Measurements from ENCODE around the gene PCDHB13.
"Not testable (repeated sequence)": the region's sequence is repeated elsewhere in the genome, so short reads cannot be mapped to it uniquely, and the experiment has no call there.

PCDHB13 gene

DNA sequence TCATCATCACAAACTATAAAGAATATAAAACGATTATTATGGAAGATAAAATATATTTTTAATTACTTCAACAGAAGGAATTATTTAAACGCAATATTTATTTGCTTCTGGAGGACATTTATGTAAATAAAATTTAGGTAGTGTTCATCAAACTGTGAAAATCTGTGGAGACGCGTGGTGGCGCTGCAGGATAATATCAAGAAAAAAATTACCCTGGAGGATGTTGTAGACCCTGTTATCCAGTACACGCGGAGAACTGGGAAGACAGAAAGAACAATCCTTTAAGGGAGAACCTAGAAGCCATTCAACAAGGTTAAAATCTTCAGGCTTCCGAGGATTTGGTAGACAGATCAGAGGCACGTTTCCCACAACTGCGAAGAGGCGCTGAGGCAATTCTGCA, 5.2 kb upstream of the PCDHB13 start, which contains the start of gene PCDHB12:
PCDHB12 (plus strand) TSS at position 242 of the 400 bp plus-strand sequence. CDS start 189 bp downstream, outside the sequence.
- DNase-seq = no peak

DNA sequence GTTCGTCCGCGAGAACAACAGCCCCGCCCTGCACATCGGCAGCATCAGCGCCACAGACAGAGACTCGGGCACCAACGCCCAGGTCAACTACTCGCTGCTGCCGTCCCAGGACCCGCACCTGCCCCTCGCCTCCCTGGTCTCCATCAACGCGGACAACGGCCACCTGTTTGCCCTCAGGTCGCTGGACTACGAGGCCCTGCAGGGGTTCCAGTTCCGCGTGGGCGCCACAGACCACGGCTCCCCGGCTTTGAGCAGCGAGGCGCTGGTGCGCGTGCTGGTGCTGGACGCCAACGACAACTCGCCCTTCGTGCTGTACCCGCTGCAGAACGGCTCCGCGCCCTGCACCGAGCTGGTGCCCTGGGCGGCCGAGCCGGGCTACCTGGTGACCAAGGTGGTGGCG, 3.4 kb upstream of the PCDHB13 start:
- not testable (repeated sequence) for DNase-seq

DNA sequence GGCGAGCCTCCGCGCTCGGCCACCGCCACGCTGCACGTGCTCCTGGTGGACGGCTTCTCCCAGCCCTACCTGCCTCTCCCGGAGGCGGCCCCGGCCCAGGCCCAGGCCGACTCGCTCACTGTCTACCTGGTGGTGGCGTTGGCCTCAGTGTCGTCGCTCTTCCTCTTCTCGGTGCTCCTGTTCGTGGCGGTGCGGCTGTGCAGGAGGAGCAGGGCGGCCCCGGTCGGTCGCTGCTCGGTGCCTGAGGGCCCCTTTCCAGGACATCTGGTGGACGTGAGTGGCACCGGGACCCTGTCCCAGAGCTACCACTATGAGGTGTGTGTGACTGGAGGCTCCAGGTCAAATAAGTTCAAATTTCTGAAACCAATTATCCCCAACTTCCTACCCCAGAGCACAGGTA, 2.9 kb upstream of the PCDHB13 start:
- not testable (repeated sequence) for DNase-seq

DNA sequence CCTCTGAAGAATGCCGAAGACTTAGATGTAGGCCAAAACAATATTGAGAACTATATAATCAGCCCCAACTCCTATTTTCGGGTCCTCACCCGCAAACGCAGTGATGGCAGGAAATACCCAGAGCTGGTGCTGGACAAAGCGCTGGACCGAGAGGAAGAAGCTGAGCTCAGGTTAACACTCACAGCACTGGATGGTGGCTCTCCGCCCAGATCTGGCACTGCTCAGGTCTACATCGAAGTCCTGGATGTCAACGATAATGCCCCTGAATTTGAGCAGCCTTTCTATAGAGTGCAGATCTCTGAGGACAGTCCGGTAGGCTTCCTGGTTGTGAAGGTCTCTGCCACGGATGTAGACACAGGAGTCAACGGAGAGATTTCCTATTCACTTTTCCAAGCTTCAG, 864 bp downstream of the PCDHB13 start:
- not testable (repeated sequence) for DNase-seq

DNA sequence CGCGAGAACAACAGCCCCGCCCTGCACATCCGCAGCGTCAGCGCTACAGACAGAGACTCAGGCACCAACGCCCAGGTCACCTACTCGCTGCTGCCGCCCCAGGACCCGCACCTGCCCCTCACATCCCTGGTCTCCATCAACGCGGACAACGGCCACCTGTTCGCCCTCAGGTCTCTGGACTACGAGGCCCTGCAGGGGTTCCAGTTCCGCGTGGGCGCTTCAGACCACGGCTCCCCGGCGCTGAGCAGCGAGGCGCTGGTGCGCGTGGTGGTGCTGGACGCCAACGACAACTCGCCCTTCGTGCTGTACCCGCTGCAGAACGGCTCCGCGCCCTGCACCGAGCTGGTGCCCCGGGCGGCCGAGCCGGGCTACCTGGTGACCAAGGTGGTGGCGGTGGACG, 1.8 kb downstream of the PCDHB13 start:
- not testable (repeated sequence) for DNase-seq

DNA sequence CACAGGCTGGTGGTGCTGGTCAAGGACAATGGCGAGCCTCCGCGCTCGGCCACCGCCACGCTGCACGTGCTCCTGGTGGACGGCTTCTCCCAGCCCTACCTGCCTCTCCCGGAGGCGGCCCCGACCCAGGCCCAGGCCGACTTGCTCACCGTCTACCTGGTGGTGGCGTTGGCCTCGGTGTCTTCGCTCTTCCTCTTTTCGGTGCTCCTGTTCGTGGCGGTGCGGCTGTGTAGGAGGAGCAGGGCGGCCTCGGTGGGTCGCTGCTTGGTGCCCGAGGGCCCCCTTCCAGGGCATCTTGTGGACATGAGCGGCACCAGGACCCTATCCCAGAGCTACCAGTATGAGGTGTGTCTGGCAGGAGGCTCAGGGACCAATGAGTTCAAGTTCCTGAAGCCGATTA, 2.3 kb downstream of the PCDHB13 start:
- not testable (repeated sequence) for DNase-seq

DNA sequence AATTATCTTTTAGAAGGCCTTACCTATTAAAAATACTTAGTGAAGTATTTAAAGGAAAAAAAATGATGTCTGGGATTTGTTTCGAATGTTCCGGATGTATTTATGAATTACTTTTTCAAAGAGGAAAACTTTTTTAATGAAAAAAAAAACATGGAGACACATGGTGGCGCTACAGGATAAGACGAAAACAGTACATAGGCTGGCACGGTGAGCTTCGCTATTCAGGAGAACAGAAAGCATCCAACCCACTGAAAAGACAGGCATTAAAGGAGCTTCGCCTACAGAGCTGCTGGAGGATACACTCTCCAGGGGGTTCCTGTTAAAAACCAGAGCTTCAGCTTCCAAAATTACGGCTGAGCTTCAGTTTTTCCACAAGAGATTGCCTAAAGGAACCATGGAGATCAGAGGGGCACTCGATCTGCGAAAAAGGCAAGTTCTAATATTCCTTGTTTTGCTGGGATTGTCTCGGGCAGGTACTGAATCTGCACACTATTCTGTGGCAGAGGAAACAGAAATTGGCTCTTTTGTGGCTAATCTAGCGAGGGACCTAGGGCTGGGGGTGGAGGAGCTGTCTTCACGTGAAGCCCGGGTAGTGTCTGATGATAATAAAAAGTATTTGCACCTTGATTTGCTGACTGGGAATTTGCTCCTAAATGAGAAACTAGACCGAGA, 9.5 kb downstream of the PCDHB13 start, which contains the start of gene PCDHB14:
PCDHB14 (plus strand) TSS at position 232 of the 672 bp plus-strand sequence; CDS start at position 395, 163 bp downstream.
- DNase-seq = no peak

DNA sequence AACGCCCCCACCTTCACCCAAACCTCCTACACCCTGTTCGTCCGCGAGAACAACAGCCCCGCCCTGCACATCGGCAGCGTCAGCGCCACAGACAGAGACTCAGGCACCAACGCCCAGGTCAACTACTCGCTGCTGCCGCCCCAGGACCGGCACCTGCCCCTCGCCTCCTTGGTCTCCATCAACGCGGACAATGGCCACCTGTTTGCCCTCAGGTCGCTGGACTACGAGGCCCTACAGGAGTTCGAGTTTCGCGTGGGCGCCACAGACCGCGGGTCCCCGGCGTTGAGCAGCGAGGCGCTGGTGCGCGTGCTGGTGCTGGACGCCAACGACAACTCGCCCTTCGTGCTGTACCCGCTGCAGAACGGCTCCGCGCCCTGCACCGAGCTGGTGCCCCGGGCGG, 11.1 kb downstream of the PCDHB13 start:
- not testable (repeated sequence) for DNase-seq

DNA sequence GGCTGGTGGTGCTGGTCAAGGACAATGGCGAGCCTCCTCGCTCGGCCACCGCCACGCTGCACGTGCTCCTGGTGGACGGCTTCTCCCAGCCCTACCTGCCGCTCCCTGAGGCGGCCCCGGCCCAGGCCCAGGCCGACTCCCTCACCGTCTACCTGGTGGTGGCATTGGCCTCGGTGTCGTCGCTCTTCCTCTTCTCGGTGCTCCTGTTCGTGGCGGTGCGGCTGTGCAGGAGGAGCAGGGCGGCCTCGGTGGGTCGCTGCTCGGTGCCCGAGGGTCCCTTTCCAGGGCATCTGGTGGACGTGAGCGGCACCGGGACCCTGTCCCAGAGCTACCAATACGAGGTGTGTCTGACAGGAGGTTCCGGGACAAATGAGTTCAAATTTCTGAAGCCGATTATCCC, 11.7 kb downstream of the PCDHB13 start:
- DNase-seq = not testable (repeated sequence)

DNA sequence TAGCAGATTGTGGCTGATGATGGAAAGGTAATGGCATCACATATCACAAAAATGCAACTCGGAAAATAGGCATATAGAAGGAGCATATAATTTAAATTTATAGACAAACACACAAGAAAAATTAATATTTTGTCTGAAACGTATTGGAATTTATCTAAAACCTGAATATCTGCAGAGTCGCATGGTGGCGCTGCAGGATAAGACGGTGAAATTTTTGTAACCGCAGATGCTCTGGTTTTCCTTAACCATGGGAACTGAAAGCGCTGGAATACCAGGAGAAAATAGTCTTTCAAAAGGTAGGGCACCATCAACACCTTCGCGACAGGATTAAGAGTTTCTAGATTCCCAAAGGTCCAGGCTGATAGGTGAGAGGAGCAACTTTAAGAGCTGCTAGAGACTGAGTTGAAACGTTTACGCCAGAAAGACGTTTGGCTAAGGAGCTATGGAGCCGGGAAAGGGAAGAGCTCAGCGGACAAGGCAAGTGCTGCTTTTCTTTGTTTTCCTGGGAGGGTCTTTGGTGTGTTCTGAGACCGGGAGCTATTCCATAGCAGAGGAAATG, 20.5 kb downstream of the PCDHB13 start:
- no peak for DNase-seq

DNA sequence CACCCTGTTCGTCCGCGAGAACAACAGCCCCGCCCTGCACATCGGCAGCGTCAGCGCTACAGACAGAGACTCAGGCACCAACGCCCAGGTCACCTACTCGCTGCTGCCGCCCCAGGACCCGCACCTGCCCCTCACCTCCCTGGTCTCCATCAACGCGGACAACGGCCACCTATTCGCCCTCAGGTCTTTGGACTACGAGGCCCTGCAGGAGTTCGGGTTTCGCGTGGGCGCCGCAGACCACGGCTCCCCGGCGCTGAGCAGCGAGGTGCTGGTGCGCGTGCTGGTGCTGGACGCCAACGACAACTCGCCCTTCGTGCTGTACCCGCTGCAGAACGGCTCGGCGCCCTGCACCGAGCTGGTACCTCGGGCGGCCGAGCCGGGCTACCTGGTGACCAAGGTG, 22.2 kb downstream of the PCDHB13 start:
- not testable (repeated sequence) for DNase-seq

DNA sequence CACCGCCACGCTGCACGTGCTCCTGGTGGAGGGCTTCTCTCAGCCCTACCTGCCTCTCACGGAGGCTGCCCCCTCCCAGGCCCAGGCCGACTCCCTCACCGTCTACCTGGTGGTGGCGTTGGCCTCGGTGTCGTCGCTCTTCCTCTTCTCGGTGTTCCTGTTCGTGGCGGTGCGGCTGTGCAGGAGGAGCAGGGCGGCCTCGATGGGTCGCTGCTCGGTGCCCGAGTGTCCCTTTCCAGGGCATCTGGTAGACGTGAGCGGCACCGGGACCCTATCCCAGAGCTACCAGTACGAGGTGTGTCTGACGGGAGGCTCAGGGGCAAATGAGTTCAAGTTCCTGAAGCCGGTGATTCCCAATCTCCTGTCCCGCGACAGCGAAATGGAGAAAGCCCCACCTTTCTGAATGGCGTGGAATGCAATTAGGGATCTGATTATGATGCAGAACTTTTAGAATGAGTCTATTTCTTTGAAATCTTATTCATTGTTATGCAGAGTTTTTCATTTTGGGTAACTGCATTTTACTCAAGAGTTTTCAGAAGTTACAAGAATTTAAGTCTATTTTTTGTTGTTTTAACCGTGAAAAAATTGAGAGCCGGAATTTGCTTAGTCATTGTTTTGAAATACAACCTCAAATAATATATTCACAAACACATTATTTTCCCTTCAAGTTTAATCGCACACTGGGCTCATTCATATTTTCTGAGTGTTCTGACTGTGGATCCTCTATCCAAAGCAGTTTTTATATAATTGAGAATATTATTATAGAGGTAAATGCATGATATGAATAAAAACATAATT, 23.0 kb downstream of the PCDHB13 start:
- DNase-seq = no peak

DNA sequence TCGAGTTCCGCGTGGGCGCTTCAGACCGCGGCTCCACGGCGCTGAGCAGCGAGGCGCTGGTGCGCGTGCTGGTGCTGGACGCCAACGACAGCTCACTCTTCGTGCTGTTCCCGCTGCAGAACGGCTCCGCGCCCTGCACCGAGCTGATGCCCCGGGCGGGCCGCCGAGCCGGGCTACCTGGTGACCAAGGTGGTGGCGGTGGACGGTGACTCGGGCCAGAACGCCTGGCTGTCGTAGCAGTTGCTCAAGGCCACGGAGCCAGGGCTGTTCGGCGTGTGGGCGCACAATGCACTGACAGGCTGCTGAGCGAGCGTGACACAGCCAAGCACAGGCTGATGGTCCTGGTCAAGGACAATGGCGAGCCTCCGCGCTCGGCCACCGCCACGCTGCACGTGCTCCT, 27.8 kb downstream of the PCDHB13 start:
- DNase-seq = no peak

DNA sequence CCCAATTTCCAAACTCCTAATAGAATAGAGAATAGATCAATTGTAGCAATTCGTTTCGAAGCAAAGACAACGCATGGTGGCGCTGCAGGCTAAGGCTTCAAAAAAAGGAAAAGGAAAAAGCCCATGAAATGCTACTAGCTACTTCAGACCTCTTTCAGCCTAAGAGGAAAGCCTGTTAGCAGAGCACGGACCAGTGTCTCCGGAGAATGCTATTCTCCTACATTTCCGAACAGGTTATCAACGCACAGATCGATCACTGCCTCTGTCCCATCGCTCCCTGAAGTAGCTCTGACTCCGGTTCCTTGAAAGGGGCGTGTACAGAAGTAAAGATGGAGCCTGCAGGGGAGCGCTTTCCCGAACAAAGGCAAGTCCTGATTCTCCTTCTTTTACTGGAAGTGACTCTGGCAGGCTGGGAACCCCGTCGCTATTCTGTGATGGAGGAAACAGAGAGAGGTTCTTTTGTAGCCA, 31.6 kb downstream of the PCDHB13 start, which contains the start of gene PCDHB15:
PCDHB15 (plus strand) TSS at position 146 of the 468 bp plus-strand sequence; CDS start at position 330, 184 bp downstream.
- no peak for DNase-seq

DNA sequence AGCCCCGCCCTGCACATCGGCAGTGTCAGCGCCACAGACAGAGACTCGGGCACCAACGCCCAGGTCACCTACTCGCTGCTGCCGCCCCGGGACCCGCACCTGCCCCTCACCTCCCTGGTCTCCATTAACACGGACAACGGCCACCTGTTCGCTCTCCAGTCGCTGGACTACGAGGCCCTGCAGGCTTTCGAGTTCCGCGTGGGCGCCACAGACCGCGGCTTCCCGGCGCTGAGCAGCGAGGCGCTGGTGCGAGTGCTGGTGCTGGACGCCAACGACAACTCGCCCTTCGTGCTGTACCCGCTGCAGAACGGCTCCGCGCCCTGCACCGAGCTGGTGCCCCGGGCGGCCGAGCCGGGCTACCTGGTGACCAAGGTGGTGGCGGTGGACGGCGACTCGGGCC, 33.3 kb downstream of the PCDHB13 start:
- not testable (repeated sequence) for DNase-seq

DNA sequence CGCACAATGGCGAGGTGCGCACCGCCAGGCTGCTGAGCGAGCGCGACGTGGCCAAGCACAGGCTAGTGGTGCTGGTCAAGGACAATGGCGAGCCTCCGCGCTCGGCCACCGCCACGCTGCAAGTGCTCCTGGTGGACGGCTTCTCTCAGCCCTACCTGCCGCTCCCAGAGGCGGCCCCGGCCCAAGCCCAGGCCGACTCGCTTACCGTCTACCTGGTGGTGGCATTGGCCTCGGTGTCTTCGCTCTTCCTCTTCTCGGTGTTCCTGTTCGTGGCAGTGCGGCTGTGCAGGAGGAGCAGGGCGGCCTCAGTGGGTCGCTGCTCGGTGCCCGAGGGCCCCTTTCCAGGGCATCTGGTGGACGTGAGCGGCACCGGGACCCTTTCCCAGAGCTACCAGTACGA, 33.7 kb downstream of the PCDHB13 start:
- not testable (repeated sequence) for DNase-seq

DNA sequence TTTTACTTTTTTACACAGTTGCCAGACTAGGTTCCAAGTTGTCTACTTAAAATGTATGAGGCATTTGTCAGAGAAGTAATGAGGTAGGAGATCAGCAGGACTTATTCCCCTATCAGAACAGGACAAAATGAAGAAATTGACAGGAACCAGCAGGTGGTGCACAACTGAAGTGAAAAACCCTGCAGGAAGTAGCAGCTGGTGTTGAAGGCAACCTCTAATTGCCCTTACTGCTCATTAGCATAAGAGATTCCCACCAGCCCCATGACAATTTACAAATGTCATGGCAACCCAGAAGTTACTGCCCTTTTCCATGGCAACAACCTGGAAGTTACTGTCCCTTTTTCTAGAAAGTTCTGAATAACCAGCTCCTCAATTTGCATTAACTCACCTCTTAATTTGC, 36.9 kb downstream of the PCDHB13 start:
- DNase-seq = no peak

DNA sequence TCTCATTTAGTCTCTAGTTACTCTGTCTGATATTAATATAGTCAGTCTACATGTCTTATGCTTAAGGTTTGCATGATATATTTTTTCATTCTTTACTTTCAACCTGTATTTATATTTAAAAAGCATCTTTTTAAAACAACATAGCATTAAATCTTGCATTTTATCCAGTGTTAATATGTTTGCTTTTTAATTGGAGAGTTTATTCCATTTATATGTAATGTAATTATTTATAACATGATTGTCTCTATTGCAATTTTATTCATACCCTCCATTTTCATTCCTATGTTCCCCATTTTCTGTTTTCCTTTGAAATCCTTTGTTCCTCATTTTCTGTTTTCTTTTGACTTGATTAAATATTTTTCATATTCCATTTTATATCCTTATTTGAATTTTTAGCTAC, 44.7 kb downstream of the PCDHB13 start:
- DNase-seq = no peak

DNA sequence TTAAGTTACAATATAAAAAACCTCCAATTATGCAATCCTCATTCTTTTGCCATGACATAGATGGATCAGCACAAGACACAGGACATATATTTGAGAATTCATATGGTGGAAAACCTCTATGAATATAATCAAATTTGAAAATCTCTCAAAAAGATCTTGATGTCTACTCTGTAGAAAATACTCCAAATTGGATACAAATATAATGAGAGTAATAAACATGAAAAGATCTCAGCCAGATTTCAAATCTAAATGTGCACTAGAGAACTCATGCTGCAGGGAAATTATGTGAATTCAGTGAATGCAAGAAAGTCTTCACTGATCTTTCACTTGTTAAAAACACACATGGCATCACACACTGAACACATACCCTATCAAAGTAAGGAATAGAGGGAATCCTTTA, 45.2 kb downstream of the PCDHB13 start:
- no peak for DNase-seq

DNA sequence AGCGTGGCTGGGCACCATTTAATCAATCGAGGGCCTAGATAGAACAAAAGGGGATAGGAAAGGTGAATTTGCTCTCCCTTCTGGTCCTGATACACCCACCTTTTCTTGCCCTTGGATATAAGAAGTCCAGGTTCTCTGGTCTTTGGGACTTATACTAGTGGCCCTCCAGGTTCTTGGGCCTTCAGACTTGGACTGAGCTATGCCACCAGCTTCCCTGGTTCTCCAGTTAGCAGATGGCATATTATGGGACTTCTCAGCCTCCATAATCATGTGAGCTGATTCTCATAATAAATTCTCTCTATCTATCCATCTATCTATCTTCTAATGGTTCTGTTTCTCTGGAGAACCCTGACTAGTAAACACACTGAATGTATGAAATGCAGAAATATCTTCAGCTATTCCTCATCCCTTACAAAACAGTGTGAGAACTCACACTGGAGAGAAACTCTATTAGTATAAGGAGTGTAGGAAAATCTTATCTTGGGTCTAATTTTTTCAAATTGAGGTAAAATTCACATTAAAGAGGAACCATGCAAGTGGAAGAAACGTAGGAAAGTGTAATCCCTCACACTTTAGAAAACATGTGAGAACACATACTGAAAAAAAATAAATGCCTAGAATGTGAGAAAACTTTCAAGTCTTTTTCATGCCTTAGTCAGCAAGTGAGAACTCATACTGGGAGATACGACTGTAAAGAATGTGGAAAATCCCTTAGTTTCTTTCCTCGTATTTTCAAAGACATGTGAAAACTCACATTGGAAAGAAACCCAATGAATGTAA, 46.9 kb downstream of the PCDHB13 start:
- DNase-seq = no peak

DNA sequence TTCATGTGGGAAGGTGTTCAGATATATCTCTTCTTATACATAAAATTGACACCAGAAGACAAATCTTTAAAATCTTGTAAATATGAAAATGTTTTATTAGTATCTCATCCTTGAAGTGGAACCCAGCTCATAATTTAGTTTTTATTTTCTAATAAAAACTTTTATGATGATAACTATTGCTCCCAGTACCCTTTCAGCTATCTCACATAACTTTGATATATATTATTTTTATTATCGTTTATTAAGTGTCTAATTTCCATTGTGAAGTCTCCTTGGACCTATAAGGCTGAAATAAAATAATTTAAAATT, 47.5 kb downstream of the PCDHB13 start:
- DNase-seq = no peak
